HG03025 (cell line): ENCODE results near the gene TTC23L.
"Not testable (repeated sequence)": the region's sequence is repeated elsewhere in the genome, so short reads cannot be mapped to it uniquely, and the experiment has no call there.

Experiments
- ATAC-seq: cut with Tn5 transposase; IDR thresholded peaks from one replicate; pipeline ENCODE4 v1.9.1; 2021; ENCODE audit warnings: mild to moderate bottlenecking, moderate library complexity; ENCODE audit not compliant: unreplicated experiment, low FRiP score

The TTC23L gene, protein sequence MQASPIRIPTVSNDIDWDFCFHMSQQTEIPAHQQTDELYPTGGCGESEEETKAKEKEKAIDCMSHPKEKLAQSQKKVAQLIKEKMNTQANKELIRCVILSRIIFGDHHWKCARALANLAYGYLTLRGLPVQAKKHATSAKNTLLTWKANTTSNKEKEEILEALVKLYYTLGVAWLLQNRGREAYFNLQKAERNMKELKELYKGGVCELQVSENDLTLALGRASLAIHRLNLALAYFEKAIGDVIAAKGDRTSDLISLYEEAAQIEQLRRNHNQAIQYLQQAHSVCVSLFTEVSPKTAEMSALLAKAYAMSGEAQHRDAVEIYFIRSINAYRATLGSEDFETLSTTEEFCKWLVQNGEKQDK

GRCh38 chr5:34838785-34839714 is at the start of gene TTC23L:
TTC23L (plus strand) TSS chr5:34839164; CDS start chr5:34840672, 1,508 bp downstream.
- peak; percentile 98 for ATAC-seq

GRCh38 chr5:34789639-34790038 is 49.3 kb upstream of the TTC23L start:
- no peak for ATAC-seq

GRCh38 chr5:34790069-34790468 is 48.9 kb upstream of the TTC23L start:
- ATAC-seq = no peak

DNA sequence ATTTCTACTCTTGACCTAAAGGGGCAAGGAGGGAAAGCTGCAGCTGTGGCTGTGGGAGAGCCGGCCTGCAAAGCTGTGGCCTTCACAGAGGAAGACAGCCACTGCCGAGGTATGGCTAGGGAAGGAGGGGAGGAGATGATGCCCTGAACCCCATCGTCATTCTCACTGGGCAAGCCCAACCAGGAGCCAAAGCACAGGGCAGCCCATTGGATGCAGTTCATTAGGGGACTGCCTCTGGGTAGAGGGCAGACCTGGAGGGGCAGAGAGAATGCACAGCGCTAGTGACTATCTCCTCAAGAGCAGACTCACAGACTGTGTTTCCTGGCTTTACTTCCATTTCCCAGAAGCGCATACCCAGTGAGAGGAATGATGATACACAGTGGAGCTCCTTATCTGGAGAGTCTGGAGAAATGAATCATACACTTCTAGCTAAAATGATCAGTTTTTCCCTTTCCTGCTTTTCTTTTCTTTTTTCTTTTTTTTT is 47.2 kb upstream of the TTC23L start:
- ATAC-seq = no peak

DNA sequence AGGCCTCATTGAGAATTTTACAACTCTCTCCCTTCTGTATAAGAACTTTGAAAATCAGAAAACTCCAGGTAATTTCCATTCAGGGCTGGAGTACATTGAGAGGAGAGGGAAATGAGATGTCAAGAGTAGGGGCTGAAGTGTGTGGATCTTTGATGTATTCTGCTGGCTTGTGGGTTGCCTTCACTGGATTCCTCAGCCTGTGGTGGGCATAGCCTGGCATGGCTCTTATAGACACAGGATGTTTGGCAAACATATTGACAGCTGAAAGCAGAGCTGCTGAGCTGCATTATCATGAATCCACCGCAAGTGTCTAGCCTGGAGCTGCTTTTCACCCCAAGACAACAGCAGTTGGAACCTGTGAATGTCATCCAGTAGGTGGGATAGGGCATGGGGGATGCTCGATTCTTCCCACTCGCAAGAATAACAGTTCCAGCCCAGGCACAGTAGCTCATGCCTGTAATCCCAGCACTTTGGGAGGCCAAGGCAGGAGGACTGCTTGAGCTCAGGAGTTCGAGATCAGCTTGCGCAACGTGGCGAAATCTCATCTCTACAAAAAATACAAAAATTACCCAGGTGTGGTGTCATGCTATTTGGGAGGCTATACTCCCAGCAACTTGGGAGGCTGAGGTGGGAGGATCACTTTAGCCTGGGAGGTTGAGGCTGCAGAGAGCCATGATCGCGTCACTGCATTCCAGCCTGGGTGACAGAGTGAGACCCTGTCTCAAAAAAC is 36.0 kb upstream of the TTC23L start:
- no peak for ATAC-seq

DNA sequence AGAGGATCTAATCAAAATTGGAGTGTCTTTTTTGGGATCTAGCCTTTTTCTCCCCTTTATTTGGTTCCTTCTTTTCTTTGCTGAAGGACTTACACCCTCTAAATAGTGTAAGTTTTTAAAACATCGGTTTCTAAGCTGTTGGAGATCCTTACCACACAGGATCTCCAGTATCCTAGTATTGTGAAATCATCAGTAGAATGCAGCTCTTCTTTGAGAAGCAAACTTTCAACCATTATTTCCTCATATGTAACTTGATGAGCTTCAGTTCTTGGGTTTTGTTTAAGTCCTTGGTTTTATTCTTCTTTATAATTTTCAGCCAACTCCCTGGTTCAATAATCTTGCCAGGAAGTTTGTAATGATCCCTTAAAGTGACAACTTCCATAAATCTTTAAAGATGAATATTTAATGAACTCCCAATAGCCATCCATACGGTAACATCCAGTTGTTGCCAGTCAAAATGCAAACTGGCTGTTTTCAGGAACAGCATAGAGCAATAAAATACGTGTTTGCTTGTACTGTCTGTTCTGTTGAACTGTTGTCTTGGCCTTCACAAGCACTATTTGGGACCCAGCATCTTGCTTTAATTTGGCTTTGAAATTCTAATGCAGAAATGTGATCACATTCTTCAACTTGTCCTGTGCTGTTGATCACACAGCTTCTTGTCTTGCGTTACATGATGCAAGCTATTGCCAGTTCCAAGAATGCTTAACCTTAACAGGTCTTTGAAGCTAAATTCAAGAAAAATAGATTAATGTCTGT is 34.8 kb upstream of the TTC23L start:
- no peak for ATAC-seq

DNA sequence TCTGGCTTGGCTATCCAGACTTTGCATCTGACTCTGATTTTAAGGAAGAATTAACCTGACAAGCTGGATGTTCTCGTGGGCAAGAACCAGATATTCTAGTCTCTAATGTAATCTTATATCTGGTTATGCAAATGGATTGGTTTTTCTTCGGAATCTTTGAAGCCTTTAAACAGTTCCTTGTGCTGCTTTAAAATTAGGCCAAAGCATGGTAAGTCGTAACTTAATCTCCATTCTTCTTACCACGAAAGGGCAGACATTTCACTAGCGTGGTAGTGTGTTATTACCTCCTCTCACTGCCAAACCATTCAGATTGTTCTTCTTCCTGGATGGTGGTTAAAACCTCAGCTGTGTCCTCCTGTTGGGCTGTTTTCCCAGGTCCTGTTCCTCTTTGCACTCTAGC is 34.1 kb upstream of the TTC23L start:
- ATAC-seq = no peak

DNA sequence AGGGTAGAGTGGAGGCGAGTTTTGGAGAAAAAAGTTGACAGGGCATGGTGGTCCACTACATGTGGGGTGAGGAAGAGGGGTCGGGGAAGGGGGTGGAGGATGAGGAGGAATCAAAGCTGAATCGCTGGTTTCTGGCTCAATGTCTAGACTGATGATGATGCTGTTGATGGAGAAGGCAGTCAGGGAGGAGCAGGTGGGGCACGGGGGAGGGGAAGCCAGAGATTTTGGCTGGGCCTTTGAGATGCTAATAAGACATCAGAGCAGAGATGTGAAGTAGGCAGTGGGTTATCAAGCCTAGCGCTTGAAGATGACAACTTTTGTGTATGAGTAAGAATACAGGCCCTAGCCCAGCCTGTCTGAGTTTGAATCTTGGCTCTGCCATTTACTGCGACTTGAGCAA is 32.4 kb upstream of the TTC23L start:
- no peak for ATAC-seq

- ATAC-seq = no peak
These were observed 27.3 kb upstream of the TTC23L start for GRCh38 chr5:34811706-34812105.

DNA sequence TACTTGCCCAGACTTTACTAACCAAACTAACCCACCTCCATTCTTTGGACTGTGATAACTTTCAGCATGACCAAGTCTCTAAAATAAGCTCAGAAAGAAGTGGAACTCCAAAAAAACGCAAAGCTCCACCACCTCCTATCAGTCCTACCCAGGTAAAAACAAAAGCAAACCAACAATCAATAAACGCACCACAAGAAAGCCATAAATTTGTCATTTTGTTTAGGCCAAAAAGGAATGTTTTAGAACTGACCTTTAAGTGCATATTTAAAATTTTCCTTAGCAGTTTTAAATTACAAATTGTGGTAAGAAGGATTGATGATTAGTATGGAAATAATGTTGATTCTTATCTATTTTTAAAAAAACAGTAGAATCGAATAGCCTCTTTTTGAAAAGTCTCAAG is 25.5 kb upstream of the TTC23L start:
- no peak for ATAC-seq

DNA sequence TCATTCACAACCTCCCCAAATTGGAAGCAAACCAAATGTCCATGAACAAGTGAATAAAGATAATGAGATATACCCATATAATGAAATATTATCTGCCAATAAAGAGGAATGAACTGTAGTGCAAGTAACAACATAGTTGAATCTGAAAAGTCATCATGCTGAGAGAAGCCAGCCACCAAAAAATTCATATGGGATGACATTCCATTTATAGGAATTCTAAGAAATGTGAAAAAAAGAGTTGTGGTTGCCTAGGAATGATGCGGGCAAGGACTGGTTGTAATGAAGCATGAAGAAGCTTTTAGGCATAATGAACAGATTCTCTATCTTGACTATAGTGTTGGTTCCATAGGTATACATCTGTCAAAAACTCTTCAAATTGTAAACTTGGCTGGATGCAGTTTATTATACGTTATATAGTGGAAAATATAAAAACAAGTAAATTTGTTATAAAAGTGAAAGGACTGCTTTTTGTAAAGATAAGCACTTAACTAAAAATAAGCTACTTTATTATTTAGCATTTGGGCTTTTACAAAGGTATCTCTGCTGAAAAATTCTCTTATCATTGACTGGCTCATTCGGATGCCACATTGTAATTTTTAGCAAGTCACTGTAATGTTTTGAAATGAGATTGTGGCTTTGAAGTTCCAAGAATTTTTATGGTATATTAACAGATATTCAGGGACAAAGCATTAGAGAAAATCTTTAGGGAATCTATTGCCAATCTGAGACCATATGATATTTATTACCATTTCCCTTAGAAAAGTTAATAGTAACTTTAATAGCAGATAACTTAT is 21.2 kb upstream of the TTC23L start:
- no peak for ATAC-seq

DNA sequence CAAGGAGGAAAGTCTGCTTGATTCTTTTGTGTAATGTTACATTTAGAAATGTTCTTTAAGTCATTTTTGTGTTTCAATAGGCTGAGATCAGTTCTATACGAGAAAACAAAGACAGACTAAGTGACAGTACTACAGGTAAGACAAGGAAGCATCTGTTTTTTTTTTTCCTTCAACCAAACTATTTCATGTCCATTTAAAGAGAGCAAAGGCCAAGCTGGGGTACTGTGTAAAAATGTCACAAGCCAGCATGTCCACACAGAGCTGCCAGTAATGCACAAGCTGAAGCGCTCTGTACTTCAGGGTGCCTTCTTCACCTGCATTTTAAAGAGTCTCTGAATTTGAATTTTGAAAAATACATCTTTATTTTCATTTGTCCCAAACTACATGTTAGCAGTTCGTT is 20.2 kb upstream of the TTC23L start:
- no peak for ATAC-seq

DNA sequence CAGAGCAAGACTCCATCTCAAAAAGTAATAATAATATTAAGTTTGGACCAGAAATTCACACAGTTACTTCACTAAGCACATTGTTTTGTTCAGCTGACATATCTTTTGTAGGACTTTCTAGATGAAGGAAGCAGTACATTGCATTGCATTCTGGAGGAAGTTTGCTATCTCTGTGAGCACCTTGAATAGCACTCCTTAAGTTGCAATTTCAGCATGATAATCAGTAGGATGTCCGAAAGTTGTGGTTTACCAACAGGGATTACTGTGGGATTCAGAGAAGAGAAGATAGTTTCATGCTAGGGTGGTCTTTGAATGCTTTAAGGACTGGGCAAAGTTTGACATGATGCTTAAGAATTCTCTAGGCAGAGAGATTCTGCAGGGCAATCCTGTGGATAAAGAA is 18.4 kb upstream of the TTC23L start:
- ATAC-seq = no peak

DNA sequence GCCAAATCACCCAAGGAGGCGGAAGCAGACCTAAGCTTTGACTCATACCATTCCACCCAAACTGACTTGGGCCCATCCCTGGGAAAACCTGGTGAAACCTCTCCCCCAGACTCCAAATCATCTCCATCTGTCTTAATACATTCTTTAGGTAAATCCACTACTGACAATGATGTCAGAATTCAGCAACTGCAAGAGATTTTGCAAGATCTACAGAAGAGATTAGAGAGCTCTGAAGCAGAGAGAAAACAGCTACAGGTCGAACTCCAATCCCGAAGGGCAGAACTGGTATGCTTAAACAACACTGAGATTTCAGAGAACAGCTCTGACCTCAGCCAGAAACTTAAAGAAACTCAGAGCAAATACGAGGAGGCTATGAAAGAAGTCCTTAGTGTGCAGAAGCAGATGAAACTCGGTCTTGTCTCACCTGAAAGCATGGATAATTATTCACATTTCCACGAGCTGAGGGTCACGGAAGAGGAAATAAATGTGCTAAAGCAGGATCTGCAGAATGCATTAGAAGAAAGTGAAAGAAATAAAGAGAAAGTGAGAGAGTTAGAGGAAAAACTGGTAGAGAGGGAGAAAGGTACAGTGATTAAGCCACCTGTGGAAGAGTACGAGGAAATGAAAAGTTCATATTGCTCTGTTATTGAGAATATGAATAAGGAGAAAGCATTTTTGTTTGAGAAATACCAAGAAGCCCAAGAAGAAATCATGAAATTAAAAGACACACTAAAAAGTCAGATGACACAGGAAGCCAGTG is 15.8 kb upstream of the TTC23L start:
- no peak for ATAC-seq

DNA sequence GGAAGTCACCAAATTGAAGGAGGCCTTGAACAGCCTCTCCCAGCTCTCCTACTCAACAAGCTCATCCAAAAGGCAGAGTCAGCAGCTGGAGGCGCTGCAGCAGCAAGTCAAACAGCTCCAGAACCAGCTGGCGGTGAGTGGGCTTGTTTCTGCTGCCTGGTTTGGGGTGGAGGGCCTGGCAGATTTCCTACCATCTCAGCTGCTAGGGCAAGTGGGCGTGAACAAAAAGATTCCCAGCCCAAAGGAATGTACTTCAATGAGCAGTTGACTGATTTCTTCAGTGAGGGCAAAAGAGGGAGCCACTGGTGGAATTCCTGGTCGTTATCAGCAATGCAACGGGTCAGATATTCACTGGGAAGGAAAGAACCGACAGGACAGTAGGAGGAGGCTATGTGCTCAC is 12.6 kb upstream of the TTC23L start:
- no peak for ATAC-seq

GRCh38 chr5:34827588-34828506 is 11.1 kb upstream of the TTC23L start:
- ATAC-seq = no peak

DNA sequence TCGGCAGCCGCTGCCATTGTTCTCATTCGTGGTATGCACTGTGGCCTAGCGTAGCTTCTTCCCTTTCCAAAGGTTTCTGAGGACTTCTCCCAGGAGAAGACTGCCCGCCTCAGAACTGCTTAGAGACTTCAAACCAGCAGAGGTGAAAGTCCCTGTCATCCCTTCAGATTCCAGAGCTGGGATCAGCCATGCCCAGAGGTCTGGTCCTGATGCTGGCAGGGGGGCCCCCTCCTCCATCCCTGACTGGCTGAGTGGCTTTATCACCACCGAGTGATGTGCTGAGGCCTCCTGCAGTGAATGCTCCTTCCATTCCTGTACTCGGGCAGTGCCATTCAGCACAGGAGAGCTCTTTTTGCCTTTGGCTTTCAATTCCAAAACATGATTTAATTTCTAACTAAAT is 8.1 kb upstream of the TTC23L start:
- ATAC-seq = not testable (repeated sequence)

- no peak for ATAC-seq
These were observed 7.7 kb upstream of the TTC23L start for GRCh38 chr5:34831303-34831702.
